ENCODE results near the gene MYO16. TPM values are rescaled to one million over a fixed set of nuclear protein-coding genes. Genes with fewer than 3 reads are reported as not detected.

MYO16 gene
- total RNA-seq, 2 experiments from 2014 or later = not detected

DNA sequence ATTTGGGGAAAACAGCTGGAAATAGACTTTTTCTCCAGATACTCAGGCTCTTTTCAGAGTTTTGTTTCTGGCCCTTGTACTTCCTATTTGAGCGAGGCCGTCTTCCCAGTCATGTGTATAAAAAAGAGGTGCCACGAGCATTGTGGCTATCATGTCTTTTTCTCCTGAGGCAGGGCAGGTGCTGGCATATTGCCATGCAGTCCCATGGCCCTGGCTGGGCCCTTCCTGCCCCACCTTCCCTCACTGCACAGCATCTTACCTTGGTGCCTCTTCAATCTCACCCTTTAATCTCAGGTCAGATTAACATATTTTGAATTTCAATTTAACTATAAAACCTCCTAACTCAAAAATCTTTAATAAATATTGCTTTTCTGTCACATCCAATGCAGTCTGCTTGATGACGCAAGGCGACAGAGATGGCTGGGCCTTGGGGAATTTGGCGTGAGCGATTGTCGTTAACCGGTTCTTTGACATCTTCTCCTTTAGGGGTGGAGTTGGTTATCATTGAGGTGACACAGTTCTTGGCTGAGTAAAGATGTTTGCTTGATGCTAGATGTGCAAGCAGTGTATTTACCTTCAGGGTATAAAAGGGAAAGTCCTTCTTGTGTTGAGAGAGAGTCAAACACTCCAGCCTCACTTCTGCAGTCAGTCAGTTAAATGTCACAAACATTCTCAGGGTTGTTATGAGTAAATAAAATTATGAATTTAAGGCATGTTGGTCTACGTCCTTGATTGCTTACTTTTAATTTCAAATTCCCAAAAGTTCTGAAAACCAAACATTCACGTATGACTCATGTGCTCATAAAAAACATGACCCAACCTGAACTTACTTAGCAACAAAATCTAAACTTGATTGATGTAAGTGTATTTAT is 289.9 kb downstream of the MYO16 start:
- no peak overlapping the region for H3K4me3 Mint-ChIP-seq
- H3K4me1 Mint-ChIP-seq (ENCODE audit: low read depth) = peaks cover 20% of the 10 kb centered on the region
- H3K9me3 Mint-ChIP-seq = no peaks in the 10 kb centered on the region
- CTCF ChIA-PET = interaction anchor here (2.0 kb wide), 1 partner anchor 24 kb away, joined by 9 read pairs; no protein-coding TSS in a partner anchor
- no peak overlapping the region for H3K27ac Mint-ChIP-seq
- intact Hi-C loops (cut with micrococcal nuclease) = loop anchor here (5.0 kb wide), 1 partner anchor 702 kb away; the partner anchor contains the start of genes ABHD13 and LIG4
- H3K27me3 Mint-ChIP-seq (ENCODE audit: low read depth) = no peaks in the 10 kb centered on the region
- H3K36me3 Mint-ChIP-seq (ENCODE audit: low read depth) = no peaks in the 10 kb centered on the region
- no peak for DNase-seq

DNA sequence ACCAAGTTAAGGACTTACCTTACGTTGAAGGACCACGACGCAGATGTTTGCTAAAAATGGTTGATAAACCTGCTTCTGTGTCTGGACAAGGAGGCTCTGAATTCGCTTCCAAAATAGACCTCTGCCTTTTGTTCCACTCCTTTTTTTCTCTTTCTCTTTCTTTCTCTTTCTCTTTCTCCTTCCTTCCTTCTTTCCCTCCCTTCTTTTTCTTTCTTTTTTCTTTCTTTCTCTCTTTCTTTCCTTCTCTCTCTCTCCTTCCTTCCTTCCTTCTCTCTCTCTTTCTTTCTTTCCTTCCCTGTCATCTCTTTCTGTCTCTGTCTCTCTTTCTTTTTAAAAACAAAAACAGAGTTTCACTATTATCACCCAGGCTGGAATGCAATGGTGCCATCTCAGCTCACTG is 290.7 kb downstream of the MYO16 start:
- no peaks in the 10 kb centered on the region for H3K9me3 Mint-ChIP-seq
- no peaks in the 10 kb centered on the region for H3K36me3 Mint-ChIP-seq (ENCODE audit: low read depth)
- no peak overlapping the region for H3K27ac Mint-ChIP-seq
- no peak overlapping the region for H3K4me3 Mint-ChIP-seq
- CTCF ChIA-PET = no interaction called here
- intact Hi-C loops (cut with micrococcal nuclease) = no loop called here
- peaks cover 14% of the 10 kb centered on the region for H3K4me1 Mint-ChIP-seq (ENCODE audit: low read depth)
- H3K27me3 Mint-ChIP-seq (ENCODE audit: low read depth) = no peaks in the 10 kb centered on the region
- no peak for DNase-seq

GRCh38 chr13:108921238-108921637 is 291.8 kb downstream of the MYO16 start:
- no peaks in the 10 kb centered on the region for H3K36me3 Mint-ChIP-seq (ENCODE audit: low read depth)
- CTCF ChIA-PET = no interaction called here
- H3K27ac Mint-ChIP-seq = no peak overlapping the region
- DNase-seq = no peak
- H3K4me1 Mint-ChIP-seq (ENCODE audit: low read depth) = peaks cover 3% of the 10 kb centered on the region
- no peak overlapping the region for H3K4me3 Mint-ChIP-seq
- H3K27me3 Mint-ChIP-seq (ENCODE audit: low read depth) = no peaks in the 10 kb centered on the region
- no peaks in the 10 kb centered on the region for H3K9me3 Mint-ChIP-seq
- intact Hi-C loops (cut with micrococcal nuclease) = no loop called here

DNA sequence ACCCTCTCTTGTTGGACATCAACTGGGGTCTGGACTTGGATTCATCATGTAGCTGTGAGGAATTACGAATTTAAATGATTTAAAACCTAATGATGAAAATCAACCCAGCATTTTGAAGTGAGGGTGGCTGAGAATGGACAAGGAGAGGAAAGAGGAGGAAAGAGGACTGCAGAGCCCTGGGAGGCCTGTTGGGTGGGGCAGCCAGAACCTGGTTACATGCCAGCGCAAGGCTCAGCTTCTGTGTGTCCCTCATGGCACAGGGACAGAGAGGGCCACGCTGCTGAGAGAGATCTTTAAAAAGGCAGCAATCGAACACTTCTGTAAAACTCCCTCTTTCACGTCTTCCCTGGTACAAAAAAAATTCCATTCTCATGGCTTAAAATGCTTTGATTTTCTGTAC is 292.7 kb downstream of the MYO16 start:
- no peaks in the 10 kb centered on the region for H3K4me1 Mint-ChIP-seq (ENCODE audit: low read depth)
- H3K9me3 Mint-ChIP-seq = no peaks in the 10 kb centered on the region
- CTCF ChIA-PET = no interaction called here
- DNase-seq = no peak
- no peaks in the 10 kb centered on the region for H3K36me3 Mint-ChIP-seq (ENCODE audit: low read depth)
- no peak overlapping the region for H3K27ac Mint-ChIP-seq
- no peak overlapping the region for H3K4me3 Mint-ChIP-seq
- peaks cover 3% of the 10 kb centered on the region for H3K27me3 Mint-ChIP-seq (ENCODE audit: low read depth)
- intact Hi-C loops (cut with micrococcal nuclease) = no loop called here

GRCh38 chr13:108923386-108924047 is 294.1 kb downstream of the MYO16 start:
- no peaks in the 10 kb centered on the region for H3K9me3 Mint-ChIP-seq
- intact Hi-C loops (cut with micrococcal nuclease) = no loop called here
- DNase-seq = no peak
- H3K4me1 Mint-ChIP-seq (ENCODE audit: low read depth) = no peaks in the 10 kb centered on the region
- no peaks in the 10 kb centered on the region for H3K36me3 Mint-ChIP-seq (ENCODE audit: low read depth)
- no peak overlapping the region for H3K27ac Mint-ChIP-seq
- peaks cover 3% of the 10 kb centered on the region for H3K27me3 Mint-ChIP-seq (ENCODE audit: low read depth)
- H3K4me3 Mint-ChIP-seq = no peak overlapping the region
- CTCF ChIA-PET = no interaction called here

GRCh38 chr13:108924134-108924533 is 294.7 kb downstream of the MYO16 start:
- no peak overlapping the region for H3K27ac Mint-ChIP-seq
- no peaks in the 10 kb centered on the region for H3K4me1 Mint-ChIP-seq (ENCODE audit: low read depth)
- H3K27me3 Mint-ChIP-seq (ENCODE audit: low read depth) = peaks cover 3% of the 10 kb centered on the region
- no peak overlapping the region for H3K4me3 Mint-ChIP-seq
- H3K36me3 Mint-ChIP-seq (ENCODE audit: low read depth) = no peaks in the 10 kb centered on the region
- CTCF ChIA-PET = no interaction called here
- DNase-seq = no peak
- intact Hi-C loops (cut with micrococcal nuclease) = no loop called here
- no peaks in the 10 kb centered on the region for H3K9me3 Mint-ChIP-seq

DNA sequence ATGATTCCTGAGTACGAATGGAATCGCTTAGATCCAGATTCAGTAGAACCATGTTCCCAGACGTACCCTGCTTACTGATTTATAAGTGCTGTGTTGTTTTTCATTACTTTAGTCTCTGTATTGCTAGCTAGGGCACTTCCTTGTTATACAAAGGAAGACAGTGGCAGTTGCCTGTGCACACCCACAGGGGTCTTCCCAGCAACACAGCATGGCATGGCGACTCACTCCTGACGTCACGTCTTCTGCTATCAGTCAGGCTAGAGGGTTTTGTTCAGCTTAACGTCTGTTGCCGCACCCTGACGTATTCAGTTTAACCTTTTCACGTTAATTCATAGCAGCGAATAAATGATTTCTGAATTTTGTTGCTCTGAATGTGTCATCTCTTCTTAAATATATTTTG is 295.1 kb downstream of the MYO16 start:
- Mint-ChIP-seq H3K36me3 (ENCODE audit: low read depth) (no peaks in the 10 kb centered on the region), H3K9me3 (no peaks in the 10 kb centered on the region), H3K27me3 (ENCODE audit: low read depth) (peaks cover 5% of the 10 kb centered on the region), H3K4me3 (no peak overlapping the region), H3K4me1 (ENCODE audit: low read depth) (no peaks in the 10 kb centered on the region), H3K27ac (no peak overlapping the region)
- CTCF ChIA-PET = no interaction called here
- no peak for DNase-seq
- intact Hi-C loops (cut with micrococcal nuclease) = no loop called here

- H3K9me3 Mint-ChIP-seq = no peaks in the 10 kb centered on the region
- no peaks in the 10 kb centered on the region for H3K36me3 Mint-ChIP-seq (ENCODE audit: low read depth)
- peaks cover 6% of the 10 kb centered on the region for H3K27me3 Mint-ChIP-seq (ENCODE audit: low read depth)
- no peaks in the 10 kb centered on the region for H3K4me1 Mint-ChIP-seq (ENCODE audit: low read depth)
- intact Hi-C loops (cut with micrococcal nuclease) = no loop called here
- H3K27ac Mint-ChIP-seq = no peak overlapping the region
- no peak for DNase-seq
- H3K4me3 Mint-ChIP-seq = no peak overlapping the region
- CTCF ChIA-PET = no interaction called here
Observed at GRCh38 chr13:108925070-108925469, 295.7 kb downstream of the MYO16 start.

DNA sequence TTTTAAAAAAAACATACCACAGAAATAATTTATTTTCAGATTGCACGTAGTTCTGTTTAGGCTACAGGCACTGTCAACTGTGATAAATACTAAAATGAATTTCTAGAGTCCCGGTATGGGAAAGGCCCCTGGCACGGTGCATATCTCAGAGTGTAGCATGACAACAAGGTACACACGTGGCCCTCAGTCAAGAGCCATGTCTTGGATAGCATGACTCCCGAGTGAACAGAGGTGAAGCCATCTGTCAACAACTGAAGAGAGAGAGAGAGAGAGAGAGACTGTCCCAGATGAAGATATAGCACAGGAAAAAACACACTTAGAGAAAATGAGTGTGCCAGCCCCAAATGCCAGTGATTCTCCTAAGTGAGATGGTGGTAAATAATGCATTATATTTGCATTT is 297.5 kb downstream of the MYO16 start:
- no peak for DNase-seq
- H3K27me3 Mint-ChIP-seq (ENCODE audit: low read depth) = peaks cover 6% of the 10 kb centered on the region
- no peak overlapping the region for H3K4me3 Mint-ChIP-seq
- intact Hi-C loops (cut with micrococcal nuclease) = no loop called here
- no peaks in the 10 kb centered on the region for H3K36me3 Mint-ChIP-seq (ENCODE audit: low read depth)
- no peaks in the 10 kb centered on the region for H3K4me1 Mint-ChIP-seq (ENCODE audit: low read depth)
- CTCF ChIA-PET = no interaction called here
- H3K9me3 Mint-ChIP-seq = no peaks in the 10 kb centered on the region
- no peak overlapping the region for H3K27ac Mint-ChIP-seq

GRCh38 chr13:108927615-108928014 is 298.2 kb downstream of the MYO16 start:
- Mint-ChIP-seq H3K9me3 (no peaks in the 10 kb centered on the region), H3K4me3 (no peak overlapping the region), H3K4me1 (ENCODE audit: low read depth) (no peaks in the 10 kb centered on the region), H3K36me3 (ENCODE audit: low read depth) (no peaks in the 10 kb centered on the region), H3K27me3 (ENCODE audit: low read depth) (peaks cover 6% of the 10 kb centered on the region), H3K27ac (no peak overlapping the region)
- DNase-seq = no peak
- CTCF ChIA-PET = no interaction called here
- intact Hi-C loops (cut with micrococcal nuclease) = no loop called here

DNA sequence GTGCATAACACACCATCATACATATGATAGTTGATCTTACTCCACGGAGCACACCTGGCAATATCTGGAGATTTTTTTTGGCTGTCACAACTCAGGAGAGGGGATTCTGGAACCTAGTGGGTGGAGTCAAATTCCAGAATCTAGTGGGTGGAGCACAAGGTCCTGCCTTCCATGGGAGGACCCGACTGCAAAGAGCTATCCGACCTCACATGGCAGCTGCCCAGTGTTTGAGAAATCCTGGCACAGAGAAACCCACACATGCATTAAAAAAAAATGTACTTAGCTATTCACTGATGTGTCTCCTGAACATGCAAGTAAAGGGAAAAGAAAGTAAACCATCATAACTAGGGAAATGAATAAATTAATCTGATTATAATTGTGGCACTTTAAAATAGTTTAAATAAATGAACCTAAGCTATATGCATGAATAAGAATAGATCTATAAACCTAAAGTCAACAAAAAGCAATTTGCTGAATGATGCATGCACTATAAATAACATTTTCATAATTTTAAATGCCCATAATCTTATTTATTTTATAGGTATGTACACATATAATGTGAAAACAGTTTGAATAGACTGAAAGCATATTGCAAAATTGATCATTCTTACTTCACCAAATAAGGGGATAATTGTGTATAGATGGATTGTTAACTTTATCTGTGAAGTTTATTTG is 300.3 kb downstream of the MYO16 start:
- Mint-ChIP-seq H3K4me1 (ENCODE audit: low read depth) (no peaks in the 10 kb centered on the region), H3K36me3 (ENCODE audit: low read depth) (no peaks in the 10 kb centered on the region), H3K9me3 (no peaks in the 10 kb centered on the region), H3K27ac (no peak overlapping the region), H3K27me3 (ENCODE audit: low read depth) (peaks cover 10% of the 10 kb centered on the region), H3K4me3 (no peak overlapping the region)
- CTCF ChIA-PET = no interaction called here
- no peak for DNase-seq
- intact Hi-C loops (cut with micrococcal nuclease) = no loop called here

GRCh38 chr13:108932196-108932595 is 302.8 kb downstream of the MYO16 start:
- H3K27me3 Mint-ChIP-seq (ENCODE audit: low read depth) = peaks cover 15% of the 10 kb centered on the region
- intact Hi-C loops (cut with micrococcal nuclease) = no loop called here
- CTCF ChIA-PET = no interaction called here
- H3K36me3 Mint-ChIP-seq (ENCODE audit: low read depth) = no peaks in the 10 kb centered on the region
- peaks cover 2% of the 10 kb centered on the region for H3K9me3 Mint-ChIP-seq
- no peak overlapping the region for H3K4me3 Mint-ChIP-seq
- H3K27ac Mint-ChIP-seq = no peak overlapping the region
- no peak for DNase-seq
- no peaks in the 10 kb centered on the region for H3K4me1 Mint-ChIP-seq (ENCODE audit: low read depth)
